ENCODE data around the gene STPG1.
A peak's percentile ranks its signal among the peaks of the same experiment; 100 is the strongest.

DNA sequence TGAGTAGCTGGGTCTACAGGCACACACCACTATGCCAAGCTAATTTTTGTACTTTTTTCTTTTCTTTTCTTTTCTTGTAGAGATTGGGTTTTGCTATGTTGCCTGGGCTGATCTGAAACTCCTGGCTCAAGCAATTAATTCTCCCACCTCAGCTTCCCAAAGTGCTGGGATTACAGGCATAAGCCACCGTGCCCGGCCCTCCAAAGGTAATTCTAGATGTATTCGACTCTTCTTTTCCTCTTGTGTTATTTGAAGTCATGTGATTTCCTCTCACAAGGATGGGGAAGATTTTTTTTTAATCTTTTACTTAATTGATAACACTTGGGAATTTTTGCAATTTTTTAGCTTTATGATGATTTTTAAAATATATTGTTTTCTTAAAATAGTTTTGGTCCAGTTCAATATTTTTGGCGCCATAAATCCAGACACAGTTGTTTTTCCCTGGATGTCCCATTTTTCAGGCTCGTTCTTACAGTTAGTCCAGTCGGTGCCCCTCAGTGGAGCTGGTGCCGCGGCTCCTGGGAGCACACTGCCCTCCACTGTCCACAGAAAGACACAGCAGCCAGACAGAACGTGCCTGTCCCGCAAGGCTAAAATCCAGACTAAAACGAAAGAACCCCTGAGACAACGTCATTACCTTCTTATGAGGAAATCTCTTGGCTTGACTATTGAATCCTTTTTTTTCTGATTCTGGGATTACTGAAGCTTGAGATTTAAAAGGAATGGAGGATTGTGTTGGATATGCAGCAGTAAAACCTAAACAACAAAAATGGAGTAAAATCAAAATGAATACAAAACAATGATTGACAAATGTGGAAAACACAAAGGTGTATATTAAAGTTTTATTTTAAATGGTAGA is 22.4 kb downstream of the STPG1 start:
- TF ChIP-seq CTCF (IDR thresholded peaks at IDR 0.05) (peak; percentile 74 to 98 (median 89)), POLR2A (IDR thresholded peaks at IDR 0.05) (no peak), POLR2AphosphoS5 (IDR thresholded peaks at IDR 0.05; ENCODE audit: insufficient read depth in 1 of 2, low read depth in 1 of 2) (peak in 1 of 2 donors; percentile 34)

Data from vagina (tissue), 2 donors.